IMR-90 (cell line): ENCODE results near the gene SHC1. TPM values are rescaled to one million over a fixed set of nuclear protein-coding genes. Genes with fewer than 3 reads are reported as not detected.

ENCODE experiments used
- ATAC-seq: fragments of 200-7000 bp; cut with Tn5 transposase; 2 replicates; pipeline ENCODE4 v1.9.1; 2020; ENCODE audit warnings: low read depth, mild to moderate bottlenecking, moderate library complexity
- BruUV-seq: library from RNA; stranded (reverse); fragments of 400-500 nt; replicated peaks from 2 replicates; lab custom pipeline; 2021; lab: Mats Ljungman, UMichigan
- CTCF ChIA-PET: fragments of 300-600 bp; formaldehyde crosslinking; extraction: SDS; loops from one replicate; lab custom pipeline; 2021; ENCODE audit warnings: antibody characterized with exemption; lab: Yijun Ruan, JAX
- POLR2A ChIA-PET: fragments of 300-600 bp; sonication (Branson Sonifier 250); formaldehyde crosslinking; loops from one replicate; lab custom pipeline; 2022; ENCODE audit warnings: antibody characterized with exemption; ENCODE audit not compliant: unreplicated experiment; lab: Charles Lee
- DNase-seq: peaks from one replicate; pipeline ENCODE4 v3.0.0; 2013
- H2AFZ ChIP-seq: replicated peaks from 2 replicates; pipeline ENCODE3; 2013; ENCODE audit warnings: low read length, mild to moderate bottlenecking; ENCODE audit not compliant: poor library complexity
- H2AK5ac ChIP-seq: 2 replicates; pipeline ENCODE4 v1.6.1; 2013; ENCODE audit warnings: low read depth, low read length, inconsistent platforms
- H2AK9ac ChIP-seq: replicated peaks from 2 replicates; pipeline ENCODE3; 2013; ENCODE audit warnings: mild to moderate bottlenecking, low read depth, low read length, moderate library complexity; ENCODE audit not compliant: poor library complexity
- H2BK120ac ChIP-seq: 2 replicates; pipeline ENCODE4 v1.6.1; 2013; ENCODE audit warnings: low read depth, low read length, inconsistent platforms
- H2BK15ac ChIP-seq: 3 replicates; pipeline ENCODE4 v1.6.1; 2013; ENCODE audit warnings: low read depth, low read length, inconsistent platforms
- H2BK20ac ChIP-seq: 2 replicates; pipeline ENCODE4 v1.6.1; 2013; ENCODE audit warnings: low read depth, mild to moderate bottlenecking, inconsistent platforms, low read length, moderate library complexity
- H2BK5ac ChIP-seq: 2 replicates; pipeline ENCODE4 v1.6.1; 2013; ENCODE audit warnings: mild to moderate bottlenecking, low read depth, low read length, inconsistent platforms; ENCODE audit not compliant: poor library complexity, severe bottlenecking
- H3K14ac ChIP-seq: replicated peaks from 2 replicates; pipeline ENCODE4 v1.6.1; 2013; ENCODE audit warnings: low read depth, low read length, inconsistent platforms
- H3K18ac ChIP-seq: 2 replicates; pipeline ENCODE4 v1.6.1; 2013; ENCODE audit warnings: low read depth, low read length, control low read depth
- H3K23ac ChIP-seq: 2 replicates; pipeline ENCODE4 v1.6.1; 2013; ENCODE audit warnings: low read depth, low read length, inconsistent platforms
- H3K27ac ChIP-seq: 2 replicates; pipeline ENCODE4 v1.5.1; 2013; ENCODE audit warnings: mild to moderate bottlenecking, control low read depth, low read length; ENCODE audit not compliant: insufficient read depth
- H3K27me3 ChIP-seq: 2 replicates; pipeline ENCODE4 v1.6.1; 2013; ENCODE audit warnings: low read length; ENCODE audit not compliant: control insufficient read depth, insufficient read depth
- H3K36me3 ChIP-seq: 2 replicates; pipeline ENCODE4 v1.6.1; 2013; ENCODE audit warnings: low read length, mixed read lengths; ENCODE audit not compliant: control insufficient read depth, insufficient read depth
- H3K4ac ChIP-seq: 2 replicates; pipeline ENCODE4 v1.6.1; 2013; ENCODE audit warnings: low read depth, low read length, inconsistent platforms
- H3K4me1 ChIP-seq: 2 replicates; pipeline ENCODE4 v1.6.1; 2013; ENCODE audit warnings: low read length, mixed read lengths; ENCODE audit not compliant: control insufficient read depth, insufficient read depth
- H3K4me2 ChIP-seq: 2 replicates; pipeline ENCODE4 v1.6.1; 2013; ENCODE audit warnings: low read depth, mild to moderate bottlenecking, control low read depth, low read length, moderate library complexity
- H3K4me3 ChIP-seq: 2 replicates; pipeline ENCODE4 v1.5.1; 2013; ENCODE audit warnings: low read depth, mild to moderate bottlenecking, control low read depth, low read length, moderate library complexity; ENCODE audit not compliant: insufficient read depth
- H3K56ac ChIP-seq: 2 replicates; pipeline ENCODE4 v1.6.1; 2013; ENCODE audit warnings: low read length, inconsistent platforms; ENCODE audit not compliant: insufficient read depth; ENCODE audit errors: extremely low read depth
- H3K79me1 ChIP-seq, 2 experiments: 2 replicates each; pipeline ENCODE4 v1.6.1; 2013; ENCODE audit warnings: low read length in 2 of 2, inconsistent platforms in 1 of 2, low read depth in 1 of 2
- H3K9ac ChIP-seq: 2 replicates; pipeline ENCODE4 v1.6.1; 2013; ENCODE audit warnings: low read depth, low read length, control low read depth
- H3K9me1 ChIP-seq: 2 replicates; pipeline ENCODE4 v1.6.1; 2013; ENCODE audit warnings: low read length, inconsistent platforms; ENCODE audit not compliant: insufficient read depth
- H3K9me3 ChIP-seq: 2 replicates; pipeline ENCODE4 v1.6.1; 2013; ENCODE audit warnings: low read length; ENCODE audit not compliant: control insufficient read depth, insufficient read depth
- H4K20me1 ChIP-seq: 2 replicates; pipeline ENCODE4 v1.6.1; 2013; ENCODE audit warnings: low read length, inconsistent platforms; ENCODE audit not compliant: insufficient read depth
- H4K5ac ChIP-seq: 2 replicates; pipeline ENCODE4 v1.6.1; 2013; ENCODE audit warnings: mild to moderate bottlenecking, low read depth, low read length, control low read depth
- H4K8ac ChIP-seq, 2 experiments: 2 replicates each; pipeline ENCODE4 v1.6.1; 2013; ENCODE audit warnings: low read depth in 2 of 2, low read length in 2 of 2, control low read depth in 1 of 2, inconsistent platforms in 1 of 2
- H4K91ac ChIP-seq: 2 replicates; pipeline ENCODE4 v1.6.1; 2013; ENCODE audit warnings: low read depth, low read length, inconsistent platforms; ENCODE audit not compliant: insufficient read depth
- BHLHE40 ChIP-seq: fragments of 150-350 bp; IDR thresholded peaks from 2 replicates; pipeline ENCODE4 v1.6.1; 2016; ENCODE audit warnings: mild to moderate bottlenecking, low read depth, low read length
- CEBPB ChIP-seq: IDR thresholded peaks from 2 replicates; pipeline ENCODE4 v1.6.1; 2012; ENCODE audit warnings: low read depth, low read length, improper control_type of control experiment
- CHD1 ChIP-seq: IDR thresholded peaks from 2 replicates; pipeline ENCODE4 v1.6.1; 2012; ENCODE audit warnings: low read depth, low read length, improper control_type of control experiment
- CTCF ChIP-seq: conservative IDR thresholded peaks from 2 replicates; pipeline ENCODE4 v1.5.1; 2012; ENCODE audit warnings: mild to moderate bottlenecking, low read depth, low read length, improper control_type of control experiment
- MAFK ChIP-seq: IDR thresholded peaks from 2 replicates; pipeline ENCODE4 v1.6.1; 2012; ENCODE audit warnings: low read depth, low read length, improper control_type of control experiment
- MAZ ChIP-seq: IDR thresholded peaks from 2 replicates; pipeline ENCODE4 v1.6.1; 2012; ENCODE audit warnings: low read depth, mild to moderate bottlenecking, low read length, improper control_type of control experiment, moderate library complexity, borderline replicate concordance
- NFE2L2 ChIP-seq: fragments of 150-350 bp; IDR thresholded peaks from 2 replicates; pipeline ENCODE4 v1.6.1; 2016; ENCODE audit warnings: low read depth, mild to moderate bottlenecking, low read length
- POLR2A ChIP-seq: IDR thresholded peaks from 2 replicates; pipeline ENCODE4 v1.6.1; 2012; ENCODE audit warnings: mild to moderate bottlenecking, low read depth, low read length
- RCOR1 ChIP-seq: IDR thresholded peaks from 2 replicates; pipeline ENCODE4 v1.6.1; 2012; ENCODE audit warnings: mild to moderate bottlenecking, low read length, improper control_type of control experiment; ENCODE audit not compliant: insufficient replicate concordance
- USF2 ChIP-seq: fragments of 150-350 bp; IDR thresholded peaks from 2 replicates; pipeline ENCODE4 v1.6.1; 2017; ENCODE audit warnings: mild to moderate bottlenecking, antibody characterized with exemption, low read length, low read depth
- WGBS, 2 experiments: methylation state at CpG; one replicate each; pipeline versions ENCODE4 v1.1.5 to v1.1.7; 2013; ENCODE audit warnings: missing lambda C conversion rate in 2 of 2; ENCODE audit not compliant: insufficient read length in 1 of 2; ENCODE audit errors: extremely low coverage in 2 of 2; 5-methylcytosine and 5-hydroxymethylcytosine counted together
- dilution Hi-C: fragments of 300-500 bp; cut with HindIII; formaldehyde crosslinking; loops from one replicate; pipeline ENCODE4 v1.14.3; 2018; ENCODE audit warnings: low sequenced_read_pairs; ENCODE audit not compliant: unreplicated experiment
- in situ Hi-C: fragments of 300-500 bp; cut with MboI; formaldehyde crosslinking; loops from 3 replicates; pipeline ENCODE4 v1.14.3; 2019; ENCODE audit warnings: low sequenced_read_pairs, inconsistent platforms, mixed read lengths
- intact Hi-C: fragments of 100-400 bp; cut with micrococcal nuclease; formaldehyde crosslinking; loops from 2 replicates; pipeline ENCODE4 v1.10.0; 2022
- polyA plus RNA-seq, 3 experiments: library from polyadenylated mRNA; depleted of rRNA; stranded (reverse); fragments of >200 nt; gene quantifications; 2 replicates each; pipeline ENCODE4 v1.2.3, GENCODE V29; 2012; ENCODE audit warnings: low replicate concordance in 1 of 3
- total RNA-seq: library from RNA; depleted of rRNA; stranded (reverse); fragments of >200 nt; gene quantifications from 2 replicates; pipeline ENCODE4 v1.2.3, GENCODE V29; 2012

SHC1 gene
- total and polyA plus RNA-seq, 2 of the 4 experiments (the other 2 are of a cell fraction): 352 to 355 TPM

GRCh38 chr1:154954541-154954940, 16.0 kb downstream of the SHC1 start:
- no peak overlapping the region for H2BK15ac ChIP-seq
- in situ Hi-C loops: loop anchor here (10.0 kb wide), 1 partner anchor 100 kb away; the partner anchor contains the start of gene ADAM15
- no peak overlapping the region for H3K27ac ChIP-seq

More at GRCh38 chr1:154954541-154954940, 16.0 kb downstream of the SHC1 start:
- Histone ChIP-seq H4K5ac (no peak overlapping the region), H2BK20ac (no peak overlapping the region), H3K23ac (no peak overlapping the region; the same call in 1 of the 2 replicates), H2AK5ac (no peak overlapping the region), H3K27me3 (no peaks in the 10 kb centered on the region), H4K20me1 (peaks cover 14% of the 10 kb centered on the region), H3K9ac (peak overlapping the region; percentile 20; the same call in 1 of the 2 replicates), H4K8ac (no peak overlapping the region), H2BK120ac (no peak overlapping the region), H2BK5ac (no peak overlapping the region), H3K9me1 (peaks cover 9% of the 10 kb centered on the region), H2AFZ (no peak overlapping the region), H3K18ac (no peak overlapping the region), H2AK9ac (no peak overlapping the region), H3K9me3 (no peaks in the 10 kb centered on the region), H3K4me1 (peaks cover 11% of the 10 kb centered on the region), H3K56ac (no peak overlapping the region), H3K4me2 (peak overlapping the region; percentile 90; the same call in 1 of the 2 replicates), H3K14ac (no peak overlapping the region), H4K91ac (no peak overlapping the region), H3K4ac (no peak overlapping the region), H3K4me3 (no peak overlapping the region), H3K79me1 (peaks cover 8 to 43% of the 10 kb centered on the region in 2 experiments; a peak in 3 of 4 replicates), H3K36me3 (peaks cover 18% of the 10 kb centered on the region)
- POLR2A ChIA-PET: no interaction called here
- intact Hi-C loops (no loop called here), dilution Hi-C loops (no loop called here)
- WGBS, 2 experiments: no CpG with 5 or more reads among the region's 3 CpGs
- no peak for TF ChIP-seq USF2
- no peak for TF ChIP-seq NFE2L2
- TF ChIP-seq MAFK: no peak
- no peak for TF ChIP-seq CTCF
- TF ChIP-seq BHLHE40: no peak
- no peak for TF ChIP-seq CEBPB
- TF ChIP-seq MAZ: no peak
- TF ChIP-seq RCOR1: no peak
- no peak for TF ChIP-seq CHD1
- TF ChIP-seq POLR2A: no peak
- CTCF ChIA-PET: no interaction called here
- no peak for ATAC-seq
- no TSS peak for BruUV-seq
- no peak for DNase-seq
